KOPT-K1 (cell line): ENCODE measurements around the gene HDAC4.
"Not testable (repeated sequence)": the region's sequence is repeated elsewhere in the genome, so short reads cannot be mapped to it uniquely, and the experiment has no call there.

Experiments
- H3K27ac ChIP-seq: fragments of 200-600 bp; sonication (generic); 2 replicates; pipeline ENCODE4 v1.5.1; 2016; ENCODE audit warnings: antibody characterized with exemption, mild to moderate bottlenecking, low read depth, low read length; ENCODE audit not compliant: poor library complexity, severe bottlenecking
- H3K36me3 ChIP-seq: fragments of 200-600 bp; sonication (generic); 2 replicates; pipeline ENCODE4 v1.5.1; 2017; ENCODE audit warnings: antibody characterized with exemption, mild to moderate bottlenecking, low read length, moderate library complexity; ENCODE audit not compliant: insufficient read depth
- H3K9me3 ChIP-seq: fragments of 200-600 bp; sonication (generic); 2 replicates; pipeline ENCODE4 v1.5.1; 2017; ENCODE audit warnings: antibody characterized with exemption, low read length, mild to moderate bottlenecking; ENCODE audit not compliant: insufficient read depth, poor library complexity, severe bottlenecking

The HDAC4 gene

GRCh38 chr2:239073270-239073669, 327.6 kb downstream of the HDAC4 start:
- Histone ChIP-seq H3K9me3 (no peaks in the 10 kb centered on the region), H3K27ac (no peak overlapping the region), H3K36me3 (peaks cover 91% of the 10 kb centered on the region)

DNA sequence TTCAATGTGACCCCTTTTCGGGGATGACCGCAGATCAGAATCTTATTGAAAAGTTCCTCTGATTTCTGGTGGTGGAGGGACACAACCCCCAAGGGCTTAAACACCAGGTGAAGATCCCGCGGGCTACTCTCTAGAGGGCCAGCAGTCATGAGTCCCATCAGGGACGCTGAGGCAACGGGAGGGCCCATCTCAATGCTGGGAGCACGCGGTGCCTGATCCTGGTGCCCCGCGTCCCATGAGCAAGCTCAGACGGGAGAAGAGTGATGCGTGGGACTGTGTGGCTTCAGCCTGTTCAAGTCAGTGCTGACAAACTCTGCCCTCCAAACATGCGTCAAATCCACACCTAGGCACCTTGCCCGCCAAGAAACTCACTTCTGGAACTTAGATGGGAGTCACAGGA, 328.0 kb downstream of the HDAC4 start:
- H3K9me3 ChIP-seq = no peaks in the 10 kb centered on the region
- H3K36me3 ChIP-seq = peaks cover 91% of the 10 kb centered on the region
- no peak overlapping the region for H3K27ac ChIP-seq

GRCh38 chr2:239070466-239070865, 330.4 kb downstream of the HDAC4 start:
- Histone ChIP-seq H3K27ac (no peak overlapping the region), H3K36me3 (peaks cover 91% of the 10 kb centered on the region), H3K9me3 (no peaks in the 10 kb centered on the region)

GRCh38 chr2:239069362-239070333, 331.2 kb downstream of the HDAC4 start:
- not testable (repeated sequence) for H3K9me3 ChIP-seq, H3K27ac ChIP-seq
- H3K36me3 ChIP-seq = peaks cover 92% of the 10 kb centered on the region

DNA sequence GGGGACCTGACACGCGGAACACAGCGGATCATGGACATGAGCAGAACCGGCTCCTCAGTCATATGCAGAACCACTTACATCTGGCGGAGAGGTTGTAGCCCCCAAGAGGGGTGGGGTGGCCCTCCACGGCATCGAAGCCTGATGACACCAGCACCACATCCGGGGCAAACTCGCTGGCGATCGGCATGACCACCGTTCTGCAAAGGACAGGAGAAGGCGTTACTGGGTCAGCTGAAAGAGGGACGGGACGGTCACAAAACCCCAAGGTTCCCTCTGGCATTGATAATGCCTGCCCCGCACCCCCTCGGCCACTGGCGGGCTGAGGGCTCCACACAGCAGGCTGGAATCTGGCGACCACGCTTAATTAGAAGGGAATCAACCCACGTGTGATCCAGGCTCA, 332.4 kb downstream of the HDAC4 start:
- Histone ChIP-seq H3K9me3 (no peaks in the 10 kb centered on the region), H3K36me3 (peaks cover 92% of the 10 kb centered on the region), H3K27ac (no peak overlapping the region)

- peaks cover 90% of the 10 kb centered on the region for H3K36me3 ChIP-seq
Observed at GRCh38 chr2:239067196-239067865, 333.5 kb downstream of the HDAC4 start.

DNA sequence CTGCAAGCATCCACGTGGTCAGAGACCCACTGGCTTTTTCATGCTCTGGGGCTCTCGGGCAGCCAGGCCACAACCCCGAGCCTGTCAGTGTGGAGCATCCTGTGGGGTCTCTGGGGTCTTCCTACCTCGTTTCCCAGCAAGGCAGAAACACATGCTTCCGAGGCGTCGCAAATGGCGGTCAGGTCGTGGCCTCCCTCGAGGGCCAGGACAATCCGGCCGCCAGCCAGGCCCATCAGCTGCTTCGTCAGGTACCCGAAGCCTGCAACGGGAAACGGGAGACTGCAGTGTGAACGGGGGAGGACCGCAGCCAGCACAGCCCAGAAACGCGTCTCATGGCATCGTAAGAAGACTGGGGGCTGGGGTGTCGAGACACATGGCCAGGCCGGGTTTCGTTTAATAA, 334.2 kb downstream of the HDAC4 start:
- Histone ChIP-seq H3K9me3 (no peaks in the 10 kb centered on the region), H3K36me3 (peaks cover 90% of the 10 kb centered on the region), H3K27ac (no peak overlapping the region)

More at GRCh38 chr2:239067196-239067865, 333.5 kb downstream of the HDAC4 start:
- H3K27ac ChIP-seq = no peak overlapping the region
- H3K9me3 ChIP-seq = no peaks in the 10 kb centered on the region

DNA sequence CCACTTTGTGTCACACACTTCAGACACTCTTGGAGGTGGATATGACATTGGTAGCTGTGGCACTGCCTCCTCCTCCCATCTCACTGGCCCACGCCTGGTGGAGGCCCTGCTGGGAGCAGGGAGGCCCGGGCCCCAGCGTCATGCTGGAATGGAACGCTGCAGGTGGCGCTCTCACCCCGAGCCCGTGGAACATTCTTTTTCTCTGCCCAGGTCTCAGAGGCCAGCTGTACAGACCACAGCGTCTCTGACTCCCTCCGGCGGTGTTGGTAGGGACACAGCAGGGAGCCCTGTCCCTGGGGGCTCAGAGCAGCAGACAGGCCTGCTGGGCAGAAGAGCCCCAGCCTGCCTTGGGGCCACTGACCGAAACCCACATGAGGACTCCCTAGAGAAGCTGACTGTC, 334.9 kb downstream of the HDAC4 start:
- Histone ChIP-seq H3K27ac (no peak overlapping the region), H3K9me3 (no peaks in the 10 kb centered on the region), H3K36me3 (peaks cover 90% of the 10 kb centered on the region)

- no peak overlapping the region for H3K27ac ChIP-seq
- H3K9me3 ChIP-seq = no peaks in the 10 kb centered on the region
- peaks cover 90% of the 10 kb centered on the region for H3K36me3 ChIP-seq
Observed at GRCh38 chr2:239065537-239065936, 335.3 kb downstream of the HDAC4 start.

GRCh38 chr2:239064891-239065290, 335.9 kb downstream of the HDAC4 start:
- Histone ChIP-seq H3K36me3 (peaks cover 90% of the 10 kb centered on the region), H3K27ac (no peak overlapping the region), H3K9me3 (no peaks in the 10 kb centered on the region)

DNA sequence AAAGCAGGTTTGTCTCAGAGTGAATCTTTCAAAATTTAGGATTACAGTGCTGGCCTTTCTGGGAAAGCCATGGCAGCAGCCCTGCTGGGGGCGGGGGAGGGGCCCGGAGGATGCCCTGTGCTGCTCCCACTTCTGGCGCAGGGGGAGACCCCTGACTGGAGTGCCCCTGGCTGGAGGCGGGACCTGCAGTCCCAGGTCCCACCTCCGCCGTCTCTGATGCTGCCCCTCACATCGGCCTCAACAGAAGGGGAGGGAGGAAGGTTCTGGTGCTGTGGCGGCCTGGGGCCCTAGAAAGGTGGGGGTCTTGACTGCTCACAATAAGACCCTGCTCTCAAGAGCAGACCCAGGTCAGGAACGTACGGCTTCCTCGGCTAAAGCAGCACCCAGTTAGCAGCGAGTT, 336.6 kb downstream of the HDAC4 start:
- no peak overlapping the region for H3K27ac ChIP-seq
- H3K36me3 ChIP-seq = peaks cover 92% of the 10 kb centered on the region
- no peaks in the 10 kb centered on the region for H3K9me3 ChIP-seq

DNA sequence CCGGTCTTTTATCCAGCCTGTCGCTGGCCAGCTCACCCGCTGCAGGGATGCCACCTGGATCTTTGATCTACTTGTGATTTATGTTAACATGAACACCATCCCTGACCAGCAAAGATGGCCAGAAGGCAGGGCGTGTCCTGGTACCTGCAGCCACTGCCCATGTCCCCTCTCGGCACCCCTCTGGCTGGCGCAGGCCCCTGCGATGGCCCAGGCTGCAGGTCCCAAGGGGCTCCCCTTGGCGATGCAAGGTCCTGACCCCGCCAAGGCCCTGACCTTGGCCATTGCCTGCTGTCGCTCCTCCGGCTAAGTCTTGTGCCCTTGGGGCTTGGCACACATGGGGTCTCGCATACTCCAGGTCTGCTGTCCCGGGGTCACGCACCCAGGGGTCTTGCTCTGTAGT, 338.1 kb downstream of the HDAC4 start:
- H3K27ac ChIP-seq = no peak overlapping the region
- peaks cover 98% of the 10 kb centered on the region for H3K36me3 ChIP-seq
- no peaks in the 10 kb centered on the region for H3K9me3 ChIP-seq

- Histone ChIP-seq H3K36me3 (peaks cover 97% of the 10 kb centered on the region), H3K9me3 (no peaks in the 10 kb centered on the region), H3K27ac (no peak overlapping the region)
Observed at GRCh38 chr2:239061824-239062570, 338.8 kb downstream of the HDAC4 start.

DNA sequence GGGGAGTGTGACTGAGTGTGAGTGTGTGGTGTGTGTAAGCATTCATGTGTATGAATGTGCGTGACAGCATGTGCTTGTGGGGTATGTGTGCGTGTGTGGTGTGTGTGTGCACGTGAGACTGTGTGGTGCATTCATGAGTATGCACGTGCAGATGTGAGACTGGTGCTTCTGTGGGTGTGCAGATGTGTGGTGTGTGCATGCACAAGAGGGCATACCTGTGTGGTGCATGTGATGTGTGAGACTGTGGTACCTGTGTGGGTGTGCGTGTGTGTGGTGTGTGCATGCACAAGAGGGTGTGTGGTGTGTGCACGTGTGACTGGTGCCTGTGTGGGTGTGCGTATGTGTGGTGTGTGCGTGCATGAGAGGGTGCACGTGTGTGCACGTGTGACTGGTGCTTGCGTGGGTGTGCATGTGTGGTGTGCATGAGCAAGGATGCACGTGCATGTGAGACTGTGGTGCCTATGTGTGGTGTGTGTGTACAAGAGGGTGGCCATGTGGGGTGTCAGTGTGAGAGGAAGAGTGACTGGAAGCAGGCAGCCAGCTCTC, 339.6 kb downstream of the HDAC4 start:
- no peaks in the 10 kb centered on the region for H3K9me3 ChIP-seq

GRCh38 chr2:239060676-239061075, 340.1 kb downstream of the HDAC4 start:
- Histone ChIP-seq H3K9me3 (no peaks in the 10 kb centered on the region), H3K36me3 (peaks cover 97% of the 10 kb centered on the region), H3K27ac (no peak overlapping the region)

More for the DNA sequence above, 339.6 kb downstream of the HDAC4 start:
- Histone ChIP-seq H3K27ac (no peak overlapping the region), H3K36me3 (peaks cover 97% of the 10 kb centered on the region)
